Activated naive CD4-positive, alpha-beta T cell treated with anti-CD3 and anti-CD28 coated beads for 36 hours (primary cell): ENCODE measurements around the gene NOTCH1. TPM values are rescaled to one million over a fixed set of nuclear protein-coding genes. Genes with fewer than 3 reads are reported as not detected.

Source experiments
- CTCF ChIA-PET: fragments of 350-600 bp; sonication (Branson Sonifier 250); formaldehyde crosslinking; loops from one replicate; lab custom pipeline; 2021; ENCODE audit warnings: antibody characterized with exemption; lab: Charles Lee
- DNase-seq: peaks from one replicate; pipeline ENCODE4 v3.0.0-alpha.2; 2020
- H3K27ac Mint-ChIP-seq: one replicate; pipeline ENCODE4 v1.8.0; 2021; ENCODE audit warnings: mild to moderate bottlenecking, mixed read lengths
- H3K27me3 Mint-ChIP-seq: one replicate; pipeline ENCODE4 v1.8.0; 2021; ENCODE audit warnings: low read depth, mixed read lengths
- H3K36me3 Mint-ChIP-seq: one replicate; pipeline ENCODE4 v1.8.0; 2021; ENCODE audit warnings: low read depth, mixed read lengths
- H3K4me1 Mint-ChIP-seq: one replicate; pipeline ENCODE4 v1.8.0; 2021; ENCODE audit warnings: low read depth, mixed read lengths
- H3K4me3 Mint-ChIP-seq: one replicate; pipeline ENCODE4 v1.8.0; 2021; ENCODE audit warnings: mild to moderate bottlenecking, moderate library complexity, mixed read lengths
- H3K9me3 Mint-ChIP-seq: one replicate; pipeline ENCODE4 v1.8.0; 2021; ENCODE audit warnings: mixed read lengths
- intact Hi-C: fragments of 100-400 bp; cut with micrococcal nuclease; formaldehyde crosslinking; loops from one replicate; pipeline ENCODE4 v1.15.1; 2023
- total RNA-seq, 2 experiments: library from RNA; stranded (reverse); gene quantifications; one replicate each; pipeline ENCODE4 v1.2.3, GENCODE V29; 2021

NOTCH1 gene
- total RNA-seq: 10 to 100 TPM; 71.4 to 80.2 TPM

GRCh38 chr9:136545965-136546696 is at the start of gene NOTCH1:
Gene NOTCH1, minus strand, starts transcription at chr9:136546048. Its CDS starts 262 bp downstream, at chr9:136545786.
- Mint-ChIP-seq H3K27ac (peak within 1 kb of the TSS; percentile 95), H3K27me3 (no peaks in the 10 kb centered on the region), H3K36me3 (peaks cover 16% of the 10 kb centered on the region), H3K9me3 (no peaks in the 10 kb centered on the region), H3K4me1 (peaks cover 44% of the 10 kb centered on the region), H3K4me3 (peak within 1 kb of the TSS; percentile 94)
- intact Hi-C loops: loop anchor here (1.0 to 2.0 kb wide), 4 partner anchors 8 to 183 kb away; partner anchors contain the start of genes DNLZ and SEC16A
- DNase-seq: peak; percentile 88
- CTCF ChIA-PET: no interaction called here

- H3K27me3 Mint-ChIP-seq: peaks cover 3% of the 10 kb centered on the region
- no peak overlapping the region for H3K27ac Mint-ChIP-seq
- no peaks in the 10 kb centered on the region for H3K36me3 Mint-ChIP-seq
- intact Hi-C loops: no loop called here
- no peaks in the 10 kb centered on the region for H3K9me3 Mint-ChIP-seq
- no peak overlapping the region for H3K4me3 Mint-ChIP-seq
- CTCF ChIA-PET: no interaction called here
- H3K4me1 Mint-ChIP-seq: no peaks in the 10 kb centered on the region
- no peak for DNase-seq
These were observed 48.6 kb upstream of the NOTCH1 start for GRCh38 chr9:136594492-136594891.

- intact Hi-C loops: no loop called here
- no peak for DNase-seq
- Mint-ChIP-seq H3K27me3 (no peaks in the 10 kb centered on the region), H3K4me3 (no peak overlapping the region), H3K4me1 (peaks cover 8% of the 10 kb centered on the region), H3K36me3 (no peaks in the 10 kb centered on the region), H3K27ac (no peak overlapping the region), H3K9me3 (no peaks in the 10 kb centered on the region)
- CTCF ChIA-PET: no interaction called here
These were observed 47.7 kb upstream of the NOTCH1 start for GRCh38 chr9:136593581-136593980.

- intact Hi-C loops: no loop called here
- H3K36me3 Mint-ChIP-seq: no peaks in the 10 kb centered on the region
- peaks cover 14% of the 10 kb centered on the region for H3K4me1 Mint-ChIP-seq
- no peaks in the 10 kb centered on the region for H3K27me3 Mint-ChIP-seq
- H3K27ac Mint-ChIP-seq: no peak overlapping the region
- H3K4me3 Mint-ChIP-seq: no peak overlapping the region
- CTCF ChIA-PET: no interaction called here
- no peak for DNase-seq
- no peaks in the 10 kb centered on the region for H3K9me3 Mint-ChIP-seq
These were observed 46.8 kb upstream of the NOTCH1 start for GRCh38 chr9:136592666-136593065.

GRCh38 chr9:136590821-136591752 is 45.2 kb upstream of the NOTCH1 start:
- intact Hi-C loops: no loop called here
- H3K9me3 Mint-ChIP-seq: no peaks in the 10 kb centered on the region
- H3K4me1 Mint-ChIP-seq: peaks cover 14% of the 10 kb centered on the region
- no peaks in the 10 kb centered on the region for H3K27me3 Mint-ChIP-seq
- no peak for DNase-seq
- CTCF ChIA-PET: interaction anchor here (0.6 kb wide), 1 partner anchor 14 kb away, joined by 3 read pairs; no protein-coding TSS in a partner anchor
- H3K36me3 Mint-ChIP-seq: no peaks in the 10 kb centered on the region
- no peak overlapping the region for H3K27ac Mint-ChIP-seq
- no peak overlapping the region for H3K4me3 Mint-ChIP-seq

GRCh38 chr9:136589766-136590763 is 44.2 kb upstream of the NOTCH1 start:
- no peaks in the 10 kb centered on the region for H3K27me3 Mint-ChIP-seq
- no peak overlapping the region for H3K27ac Mint-ChIP-seq
- no peaks in the 10 kb centered on the region for H3K36me3 Mint-ChIP-seq
- DNase-seq: no peak
- H3K4me3 Mint-ChIP-seq: no peak overlapping the region
- peaks cover 14% of the 10 kb centered on the region for H3K4me1 Mint-ChIP-seq
- no peaks in the 10 kb centered on the region for H3K9me3 Mint-ChIP-seq
- CTCF ChIA-PET: no interaction called here
- intact Hi-C loops: loop anchor here (5.0 kb wide), 1 partner anchor 38 kb away; no protein-coding TSS in a partner anchor

GRCh38 chr9:136588663-136589464 is 43.0 kb upstream of the NOTCH1 start:
- CTCF ChIA-PET: interaction anchor here (0.7 to 0.8 kb wide), 2 partner anchors 56 to 101 kb away, joined by 3 to 5 read pairs; no protein-coding TSS in a partner anchor
- no peak overlapping the region for H3K4me3 Mint-ChIP-seq
- no peaks in the 10 kb centered on the region for H3K36me3 Mint-ChIP-seq
- peak; percentile 18 for DNase-seq
- peaks cover 14% of the 10 kb centered on the region for H3K4me1 Mint-ChIP-seq
- H3K27ac Mint-ChIP-seq: no peak overlapping the region
- intact Hi-C loops: loop anchor here (5.0 kb wide), 1 partner anchor 37 kb away; no protein-coding TSS in a partner anchor
- H3K27me3 Mint-ChIP-seq: no peaks in the 10 kb centered on the region
- H3K9me3 Mint-ChIP-seq: no peaks in the 10 kb centered on the region

GRCh38 chr9:136587944-136588662 is 42.3 kb upstream of the NOTCH1 start:
- H3K27me3 Mint-ChIP-seq: no peaks in the 10 kb centered on the region
- no peak overlapping the region for H3K4me3 Mint-ChIP-seq
- H3K27ac Mint-ChIP-seq: no peak overlapping the region
- intact Hi-C loops: loop anchor here (5.0 kb wide), 1 partner anchor 36 kb away; no protein-coding TSS in a partner anchor
- H3K4me1 Mint-ChIP-seq: peaks cover 14% of the 10 kb centered on the region
- CTCF ChIA-PET: interaction anchor here (0.7 to 0.8 kb wide), 2 partner anchors 57 to 100 kb away, joined by 3 to 5 read pairs; no protein-coding TSS in a partner anchor
- H3K9me3 Mint-ChIP-seq: no peaks in the 10 kb centered on the region
- peak; percentile 34 for DNase-seq
- H3K36me3 Mint-ChIP-seq: no peaks in the 10 kb centered on the region

- no peaks in the 10 kb centered on the region for H3K36me3 Mint-ChIP-seq
These were observed 41.5 kb upstream of the NOTCH1 start for GRCh38 chr9:136587145-136587943.

More at GRCh38 chr9:136587145-136587943, 41.5 kb upstream of the NOTCH1 start:
- intact Hi-C loops: loop anchor here (5.0 kb wide), 1 partner anchor 35 kb away; no protein-coding TSS in a partner anchor
- no peaks in the 10 kb centered on the region for H3K9me3 Mint-ChIP-seq
- H3K27me3 Mint-ChIP-seq: no peaks in the 10 kb centered on the region
- DNase-seq: no peak
- H3K27ac Mint-ChIP-seq: no peak overlapping the region
- peaks cover 14% of the 10 kb centered on the region for H3K4me1 Mint-ChIP-seq
- CTCF ChIA-PET: no interaction called here
- H3K4me3 Mint-ChIP-seq: no peak overlapping the region
